IMR-90 (cell line): Measurements from ENCODE around the gene MAN2A2.

Source experiments
- POLR2A ChIP-seq: IDR thresholded peaks from 2 replicates; pipeline ENCODE4 v1.6.1; 2012; ENCODE audit warnings: mild to moderate bottlenecking, low read depth, low read length
- RAD21 ChIP-seq: IDR thresholded peaks from 2 replicates; pipeline ENCODE4 v1.6.1; 2012; ENCODE audit warnings: low read length, improper control_type of control experiment

- TF ChIP-seq RAD21 (no peak), POLR2A (no peak)
Measured at GRCh38 chr15:90889736-90890456, 13.2 kb upstream of the MAN2A2 start.
